ENCODE measurements around the gene OR1L8.
"Not testable (repeated sequence)": the region's sequence is repeated elsewhere in the genome, so short reads cannot be mapped to it uniquely, and the experiment has no call there.

OR1L8 gene, protein sequence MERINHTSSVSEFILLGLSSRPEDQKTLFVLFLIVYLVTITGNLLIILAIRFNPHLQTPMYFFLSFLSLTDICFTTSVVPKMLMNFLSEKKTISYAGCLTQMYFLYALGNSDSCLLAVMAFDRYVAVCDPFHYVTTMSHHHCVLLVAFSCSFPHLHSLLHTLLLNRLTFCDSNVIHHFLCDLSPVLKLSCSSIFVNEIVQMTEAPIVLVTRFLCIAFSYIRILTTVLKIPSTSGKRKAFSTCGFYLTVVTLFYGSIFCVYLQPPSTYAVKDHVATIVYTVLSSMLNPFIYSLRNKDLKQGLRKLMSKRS

DNA sequence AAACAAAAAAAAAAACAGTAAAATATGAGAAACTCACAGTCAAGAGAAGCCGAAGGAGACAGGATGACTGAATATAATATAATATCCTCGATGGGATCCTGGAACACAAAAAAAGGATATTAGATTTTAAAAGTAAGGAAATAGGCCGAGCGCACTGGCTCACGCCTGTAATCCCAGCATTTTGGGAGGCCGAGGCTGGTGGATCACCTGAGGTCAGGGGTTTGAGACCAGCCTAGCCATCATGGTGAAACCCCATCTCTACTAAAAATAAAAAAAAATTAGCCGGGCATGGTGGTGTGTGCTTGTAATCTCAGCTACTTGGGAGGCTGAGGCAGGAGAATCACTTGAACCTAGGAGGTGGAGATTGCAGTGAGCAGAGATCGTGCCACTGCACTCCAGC, at the start of gene OR1L8:
TSS of gene OR1L8 (minus strand) at position 101 of the 400 bp plus-strand sequence. CDS start 14,907 bp downstream, outside the sequence.
- not testable (repeated sequence) for H3K27me3 Mint-ChIP-seq; ATAC-seq (ENCODE audit: low read depth); H3K4me1 Mint-ChIP-seq; DNase-seq (ENCODE audit: low spot score in 2 of 2); H3K4me3 Mint-ChIP-seq; H3K9me3 Mint-ChIP-seq; H3K27ac Mint-ChIP-seq; H3K36me3 Mint-ChIP-seq

DNA sequence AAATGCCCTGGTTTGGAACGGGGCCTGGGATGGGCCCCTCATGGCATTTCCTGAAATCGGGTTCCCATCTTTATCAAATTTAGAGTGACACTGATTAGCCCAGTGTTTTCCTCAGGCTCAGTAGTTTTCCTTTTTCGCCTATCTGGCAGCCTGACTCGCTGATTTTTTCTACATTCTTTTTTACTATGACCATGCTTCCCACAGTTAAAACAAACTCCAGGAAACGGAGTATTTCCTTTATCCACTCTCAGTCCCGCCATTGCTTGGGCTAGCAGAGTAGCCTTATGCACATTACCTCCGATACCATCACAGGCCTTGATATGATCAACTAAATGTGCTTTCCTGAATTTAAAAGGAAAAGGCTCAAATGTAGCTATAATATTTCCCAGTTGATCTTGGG, 36.8 kb upstream of the OR1L8 start:
- Mint-ChIP-seq H3K27ac (no peak overlapping the region), H3K9me3 (peaks cover 3% of the 10 kb centered on the region), H3K27me3 (peaks cover 9% of the 10 kb centered on the region), H3K36me3 (peaks cover 2% of the 10 kb centered on the region), H3K4me1 (no peaks in the 10 kb centered on the region), H3K4me3 (no peak overlapping the region)
- no peak for DNase-seq (ENCODE audit: low spot score in 2 of 2)
- ATAC-seq (ENCODE audit: low read depth): no peak

DNA sequence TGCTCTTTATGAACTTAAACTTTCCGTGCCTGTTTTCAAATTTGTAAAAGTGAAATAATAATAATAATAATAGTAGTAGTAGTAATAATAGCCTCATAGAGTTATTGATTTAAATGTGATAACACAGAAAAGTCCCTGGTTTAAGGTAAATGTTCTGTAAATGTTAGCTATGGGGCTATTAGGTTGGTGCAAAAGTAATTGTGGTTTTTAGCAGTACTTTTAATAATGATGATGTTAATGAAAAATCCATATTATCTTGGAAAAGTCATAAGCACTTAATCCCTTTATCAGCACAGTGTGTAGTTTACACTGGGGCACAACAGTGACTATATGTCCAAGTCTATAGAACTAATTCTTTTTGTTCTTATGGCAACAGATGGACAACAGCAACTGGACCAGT, 31.2 kb upstream of the OR1L8 start, which contains the start of gene OR1Q1:
TSS of gene OR1Q1 (plus strand) at position 377 of the 400 bp plus-strand sequence. CDS start at position 377, 0 bp downstream.
- Mint-ChIP-seq H3K27ac (no peak within 1 kb of the TSS), H3K27me3 (peaks cover 4% of the 10 kb centered on the region), H3K9me3 (peaks cover 3% of the 10 kb centered on the region), H3K4me1 (no peaks in the 10 kb centered on the region), H3K4me3 (no peak within 1 kb of the TSS), H3K36me3 (peaks cover 2% of the 10 kb centered on the region)
- DNase-seq (ENCODE audit: low spot score in 2 of 2) (no peak), ATAC-seq (ENCODE audit: low read depth) (no peak)

DNA sequence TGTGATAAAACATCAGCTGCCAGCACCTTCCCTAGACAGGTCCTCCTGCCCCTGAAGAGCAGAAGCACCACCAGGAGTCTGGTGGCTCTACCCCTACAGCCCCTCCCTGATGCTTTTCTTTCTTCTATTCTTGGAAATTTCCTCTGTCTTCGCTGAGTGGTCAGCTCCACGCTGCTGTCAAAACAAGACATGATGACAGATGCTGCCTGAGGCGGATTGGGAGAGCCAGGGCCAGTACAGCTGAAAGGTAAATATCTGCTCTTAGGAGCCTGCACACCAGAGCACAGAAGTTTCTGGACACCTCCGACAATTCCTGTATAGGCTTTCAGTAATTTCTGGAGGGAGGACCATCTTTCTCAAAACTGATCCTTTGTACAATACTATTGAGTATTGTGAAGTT, 26.6 kb upstream of the OR1L8 start:
- Mint-ChIP-seq H3K27me3 (peaks cover 5% of the 10 kb centered on the region), H3K36me3 (no peaks in the 10 kb centered on the region), H3K4me1 (no peaks in the 10 kb centered on the region), H3K9me3 (no peaks in the 10 kb centered on the region), H3K4me3 (no peak overlapping the region), H3K27ac (no peak overlapping the region)
- ATAC-seq (ENCODE audit: low read depth) (no peak), DNase-seq (ENCODE audit: low spot score in 2 of 2) (no peak)

DNA sequence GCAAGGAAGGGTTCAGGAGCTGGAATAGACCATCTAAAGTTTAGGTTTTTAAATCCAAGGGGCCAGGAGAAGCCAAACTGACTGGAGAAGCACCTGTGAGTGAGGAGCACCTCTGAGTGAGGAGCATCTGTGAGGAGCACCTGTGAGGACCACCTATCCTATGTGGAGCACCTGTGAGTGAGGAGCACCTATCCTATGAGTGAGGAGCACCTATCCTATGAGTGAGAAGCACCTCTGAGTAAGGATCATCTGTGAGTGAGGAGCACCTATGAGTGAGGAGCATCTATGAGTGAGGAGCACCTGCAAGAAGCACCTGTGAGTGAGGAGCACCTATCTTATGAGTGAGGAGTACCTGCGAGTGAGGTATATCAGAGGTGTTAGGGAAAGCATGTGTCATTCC, 23.4 kb upstream of the OR1L8 start:
- no peaks in the 10 kb centered on the region for H3K9me3 Mint-ChIP-seq
- DNase-seq (ENCODE audit: low spot score in 2 of 2) (no peak), ATAC-seq (ENCODE audit: low read depth) (no peak)
- H3K36me3 Mint-ChIP-seq: no peaks in the 10 kb centered on the region
- H3K27ac Mint-ChIP-seq: no peak overlapping the region
- H3K4me3 Mint-ChIP-seq: no peak overlapping the region
- H3K27me3 Mint-ChIP-seq: peaks cover 8% of the 10 kb centered on the region
- H3K4me1 Mint-ChIP-seq: no peaks in the 10 kb centered on the region

DNA sequence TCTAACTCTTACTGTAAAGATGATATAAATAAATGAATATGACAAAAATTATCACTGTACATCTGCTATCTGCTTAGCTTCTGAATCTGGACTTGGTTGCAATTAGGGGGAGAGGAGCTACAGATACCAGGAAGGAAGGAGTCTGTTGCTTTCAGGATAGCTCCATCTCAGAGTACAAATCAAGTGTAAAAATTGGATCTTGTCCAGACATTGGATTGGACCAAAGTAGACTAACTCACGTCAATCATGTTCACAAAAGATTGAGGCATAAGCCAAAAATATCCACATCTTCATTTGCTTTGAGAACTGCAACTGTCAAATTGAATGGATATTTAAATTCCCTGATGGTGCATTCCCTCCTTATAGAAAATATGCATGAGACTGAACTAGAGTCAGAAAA, 22.5 kb upstream of the OR1L8 start:
- H3K27ac Mint-ChIP-seq: no peak overlapping the region
- no peak for DNase-seq (ENCODE audit: low spot score in 2 of 2)

DNA sequence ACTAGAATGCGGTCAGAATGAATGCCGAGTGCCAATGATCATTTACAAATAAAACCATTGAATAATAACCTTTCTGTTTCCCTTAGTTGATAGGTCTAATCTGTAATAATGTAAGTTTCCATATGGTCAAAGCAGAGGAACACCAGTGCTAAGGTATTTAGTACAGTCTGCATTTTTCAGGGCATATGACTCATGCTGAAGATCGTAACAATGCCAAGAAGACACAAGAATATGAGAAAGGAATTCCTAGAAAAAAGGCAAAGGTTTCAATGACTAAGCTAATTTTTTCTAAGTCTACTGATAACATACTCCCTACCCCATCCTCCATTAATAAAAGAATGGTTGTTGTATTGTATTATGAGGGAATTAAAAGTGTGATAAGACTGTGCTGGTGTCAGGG, 2.8 kb downstream of the OR1L8 start:
- H3K27me3 Mint-ChIP-seq: peaks cover 3% of the 10 kb centered on the region
- ATAC-seq (ENCODE audit: low read depth) (no peak), DNase-seq (ENCODE audit: low spot score in 2 of 2) (no peak)
- H3K4me1 Mint-ChIP-seq: no peaks in the 10 kb centered on the region
- no peaks in the 10 kb centered on the region for H3K9me3 Mint-ChIP-seq
- H3K27ac Mint-ChIP-seq: no peak overlapping the region
- H3K4me3 Mint-ChIP-seq: no peak overlapping the region
- peaks cover 3% of the 10 kb centered on the region for H3K36me3 Mint-ChIP-seq

More for the DNA sequence above, 22.5 kb upstream of the OR1L8 start:
- Mint-ChIP-seq H3K36me3 (peaks cover 3% of the 10 kb centered on the region), H3K27me3 (peaks cover 7% of the 10 kb centered on the region), H3K4me1 (no peaks in the 10 kb centered on the region), H3K9me3 (no peaks in the 10 kb centered on the region), H3K4me3 (no peak overlapping the region)
- ATAC-seq (ENCODE audit: low read depth): no peak

DNA sequence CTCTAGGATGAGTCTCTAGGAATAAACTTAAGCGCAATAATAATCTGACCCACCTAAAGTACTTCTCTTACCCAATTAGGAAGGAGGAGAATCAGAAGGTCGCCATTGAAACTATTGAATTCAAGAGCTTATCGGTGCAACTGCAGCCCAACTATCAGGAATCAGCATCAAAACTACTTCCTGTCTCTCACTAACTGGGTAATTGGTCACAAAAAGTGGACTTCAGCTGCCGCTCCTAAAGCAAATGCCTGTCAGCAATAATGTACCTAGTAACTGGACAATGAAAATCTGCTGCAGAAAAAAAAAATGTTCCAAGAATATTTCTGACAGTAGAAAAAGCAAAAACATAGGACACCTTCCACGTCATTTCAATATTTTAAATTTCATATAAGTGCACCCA, 3.3 kb downstream of the OR1L8 start:
- Mint-ChIP-seq H3K4me1 (no peaks in the 10 kb centered on the region), H3K27ac (no peak overlapping the region)

DNA sequence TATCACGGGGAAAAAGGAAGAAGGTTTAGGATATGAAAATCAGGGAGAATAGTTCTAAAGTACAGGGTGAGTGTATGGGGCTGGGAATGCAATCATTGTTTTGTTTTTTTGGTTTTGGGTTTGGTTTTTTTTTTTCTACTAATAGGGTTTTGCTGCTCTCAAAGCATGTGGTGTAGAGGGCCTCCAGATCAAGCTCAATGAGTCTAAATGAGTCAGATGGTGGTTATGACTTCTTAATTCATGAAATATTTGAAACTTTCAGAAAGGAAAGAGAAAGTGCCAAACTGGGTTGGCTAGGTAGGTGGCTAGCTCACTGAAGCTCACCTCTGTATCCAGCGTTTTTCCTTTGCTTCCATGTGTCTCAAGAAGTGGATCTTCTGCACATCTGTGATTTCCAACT, 10.7 kb downstream of the OR1L8 start:
- H3K4me3 Mint-ChIP-seq: no peak overlapping the region
- H3K27me3 Mint-ChIP-seq: peaks cover 7% of the 10 kb centered on the region
- no peak overlapping the region for H3K27ac Mint-ChIP-seq
- H3K36me3 Mint-ChIP-seq: peaks cover 5% of the 10 kb centered on the region
- no peak for DNase-seq (ENCODE audit: low spot score in 2 of 2)
- no peaks in the 10 kb centered on the region for H3K9me3 Mint-ChIP-seq
- no peak for ATAC-seq (ENCODE audit: low read depth)
- no peaks in the 10 kb centered on the region for H3K4me1 Mint-ChIP-seq

More for the DNA sequence above, 3.3 kb downstream of the OR1L8 start:
- Mint-ChIP-seq H3K9me3 (no peaks in the 10 kb centered on the region), H3K36me3 (peaks cover 3% of the 10 kb centered on the region), H3K27me3 (peaks cover 3% of the 10 kb centered on the region), H3K4me3 (no peak overlapping the region)
- ATAC-seq (ENCODE audit: low read depth) (no peak), DNase-seq (ENCODE audit: low spot score in 2 of 2) (no peak)

DNA sequence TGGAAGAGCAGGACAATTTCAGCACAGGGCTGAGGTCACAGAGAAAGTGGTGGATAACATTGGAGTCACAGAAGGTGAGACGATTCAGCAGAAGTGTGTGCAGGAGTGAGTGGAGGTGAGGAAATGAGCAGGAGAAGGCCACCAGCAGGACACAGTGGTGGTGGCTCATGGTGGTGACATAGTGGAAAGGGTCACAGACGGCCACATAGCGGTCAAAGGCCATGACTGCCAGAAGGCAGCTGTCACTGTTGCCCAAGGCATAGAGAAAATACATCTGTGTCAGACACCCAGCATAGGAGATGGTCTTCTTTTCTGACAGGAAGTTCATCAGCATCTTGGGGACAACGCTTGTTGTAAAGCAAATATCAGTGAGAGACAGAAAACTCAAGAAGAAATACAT, 15.3 kb downstream of the OR1L8 start:
- DNase-seq (ENCODE audit: low spot score in 2 of 2) (no peak), ATAC-seq (ENCODE audit: low read depth) (no peak)
- H3K27me3 Mint-ChIP-seq: peaks cover 19% of the 10 kb centered on the region
- H3K27ac Mint-ChIP-seq: no peak overlapping the region
- H3K4me1 Mint-ChIP-seq: no peaks in the 10 kb centered on the region
- H3K4me3 Mint-ChIP-seq: no peak overlapping the region
- no peaks in the 10 kb centered on the region for H3K9me3 Mint-ChIP-seq
- peaks cover 2% of the 10 kb centered on the region for H3K36me3 Mint-ChIP-seq

DNA sequence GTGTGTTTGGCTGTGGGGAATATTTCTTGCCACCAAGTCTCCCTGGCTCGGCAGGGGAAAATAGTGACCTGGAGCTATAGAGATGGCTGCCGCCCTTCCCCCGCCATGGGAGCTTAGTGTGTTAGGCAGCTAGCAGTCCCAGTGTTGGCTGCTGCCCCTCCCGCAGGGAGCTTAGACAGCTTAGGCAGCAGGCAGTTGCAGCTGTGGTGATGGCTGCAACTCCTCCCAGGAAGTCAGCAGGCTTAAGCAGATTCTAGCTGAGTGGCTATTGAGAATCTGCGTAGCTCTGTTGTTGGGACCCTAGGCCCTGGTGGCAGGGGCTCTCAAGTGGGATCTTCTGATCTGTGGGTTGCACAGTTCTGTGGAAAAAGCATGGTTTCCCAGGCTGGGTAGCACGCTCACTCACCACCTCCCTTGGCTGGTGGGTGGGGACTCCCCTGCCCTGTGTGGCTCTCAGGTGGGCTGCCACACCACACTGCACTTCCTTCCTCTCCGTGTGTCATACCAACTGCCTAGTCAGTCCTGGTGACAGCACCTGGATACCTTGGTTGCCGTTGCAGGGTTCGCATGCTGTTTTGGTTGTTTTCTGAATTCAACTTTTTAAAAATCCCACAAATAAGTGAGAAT, 20.9 kb downstream of the OR1L8 start:
- Mint-ChIP-seq H3K4me3 (no peak overlapping the region), H3K27ac (no peak overlapping the region), H3K9me3 (peaks cover 10% of the 10 kb centered on the region), H3K27me3 (peaks cover 17% of the 10 kb centered on the region), H3K36me3 (peaks cover 6% of the 10 kb centered on the region), H3K4me1 (no peaks in the 10 kb centered on the region)
- DNase-seq (ENCODE audit: low spot score in 2 of 2): no peak
- ATAC-seq (ENCODE audit: low read depth): no peak

DNA sequence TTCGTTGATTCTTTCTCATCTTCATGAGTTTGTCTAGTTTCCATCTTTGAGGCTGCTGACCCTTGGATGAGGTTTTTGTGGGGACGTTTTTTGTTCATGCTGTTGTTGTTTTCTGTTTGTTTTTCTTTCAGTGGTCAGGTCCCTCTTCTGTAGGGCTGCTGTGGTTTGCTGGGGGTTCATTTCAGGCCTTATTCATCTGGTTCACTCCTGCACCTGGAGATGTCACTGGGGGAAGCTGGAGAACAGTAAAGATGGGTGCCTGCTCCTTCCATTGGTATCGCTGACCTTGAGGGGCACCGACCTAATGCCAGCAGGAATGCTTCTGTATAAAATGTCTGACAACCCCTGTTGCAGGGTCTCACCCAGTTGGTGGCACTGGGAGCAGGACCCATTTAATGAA, 21.7 kb downstream of the OR1L8 start:
- H3K4me3 Mint-ChIP-seq: no peak overlapping the region
- H3K9me3 Mint-ChIP-seq: peaks cover 10% of the 10 kb centered on the region
- no peaks in the 10 kb centered on the region for H3K4me1 Mint-ChIP-seq
- DNase-seq (ENCODE audit: low spot score in 2 of 2) (no peak), ATAC-seq (ENCODE audit: low read depth) (no peak)
- no peak overlapping the region for H3K27ac Mint-ChIP-seq
- H3K27me3 Mint-ChIP-seq: peaks cover 15% of the 10 kb centered on the region
- peaks cover 6% of the 10 kb centered on the region for H3K36me3 Mint-ChIP-seq

DNA sequence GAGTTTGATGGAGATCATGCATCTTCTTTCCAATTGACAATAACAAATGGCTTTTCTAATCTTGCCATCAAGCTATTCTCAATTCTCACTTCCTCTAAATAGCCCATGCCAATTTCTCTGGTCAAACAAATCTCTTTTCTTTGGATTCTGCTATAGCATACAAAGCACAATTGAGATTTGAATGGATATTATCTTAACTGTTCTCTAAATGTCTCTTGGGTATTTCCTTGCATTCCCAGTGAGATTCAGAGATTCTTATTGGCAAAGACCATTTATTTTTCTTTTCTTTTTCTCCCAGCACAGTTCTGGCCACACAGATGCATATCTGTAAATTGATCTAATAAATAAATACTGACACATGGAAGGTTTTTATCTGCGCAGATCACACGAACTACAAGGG, 30.4 kb downstream of the OR1L8 start, which contains the start of gene OR1N2:
TSS of gene OR1N2 (plus strand) at position 301 of the 400 bp plus-strand sequence. CDS start 100 bp downstream, outside the sequence.
- H3K27me3 Mint-ChIP-seq: peaks cover 11% of the 10 kb centered on the region
- no peaks in the 10 kb centered on the region for H3K4me1 Mint-ChIP-seq
- DNase-seq (ENCODE audit: low spot score in 2 of 2) (no peak), ATAC-seq (ENCODE audit: low read depth) (no peak)
- no peak within 1 kb of the TSS for H3K27ac Mint-ChIP-seq
- peaks cover 6% of the 10 kb centered on the region for H3K9me3 Mint-ChIP-seq
- H3K36me3 Mint-ChIP-seq: no peaks in the 10 kb centered on the region
- no peak within 1 kb of the TSS for H3K4me3 Mint-ChIP-seq

DNA sequence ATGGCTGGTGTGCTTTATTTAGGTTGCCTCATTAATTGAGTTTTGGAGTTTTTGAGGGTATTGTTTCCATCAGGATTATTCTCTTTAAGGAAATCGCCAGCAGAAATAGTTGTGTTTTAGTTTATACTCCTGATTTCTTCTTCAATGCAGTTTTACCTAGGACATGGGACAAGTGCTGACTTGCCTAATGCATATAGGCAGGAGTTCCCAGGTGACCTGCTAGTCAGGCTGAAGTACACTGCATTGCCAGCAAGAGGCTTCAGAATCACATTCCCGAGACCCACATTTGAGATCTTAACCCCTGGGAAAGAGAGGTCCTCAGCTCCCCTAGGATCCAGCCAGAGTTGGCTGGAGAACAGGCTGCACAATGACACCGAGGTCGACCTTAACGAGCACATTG, 31.8 kb downstream of the OR1L8 start:
- H3K9me3 Mint-ChIP-seq: peaks cover 6% of the 10 kb centered on the region
- no peak overlapping the region for H3K27ac Mint-ChIP-seq
- no peak for ATAC-seq (ENCODE audit: low read depth)
- H3K4me3 Mint-ChIP-seq: no peak overlapping the region
- no peaks in the 10 kb centered on the region for H3K36me3 Mint-ChIP-seq
- no peak for DNase-seq (ENCODE audit: low spot score in 2 of 2)
- no peaks in the 10 kb centered on the region for H3K4me1 Mint-ChIP-seq
- peaks cover 11% of the 10 kb centered on the region for H3K27me3 Mint-ChIP-seq
